K562 (cell line): ENCODE data around the gene MEIS1. TPM values are rescaled to one million over a fixed set of nuclear protein-coding genes. Genes with fewer than 3 reads are reported as not detected.

Experiments used
- ATAC-seq: fragments of 200-7000 bp; cut with Tn5 transposase; 3 replicates; pipeline ENCODE4 v1.9.1; 2020; ENCODE audit warnings: moderate library complexity
- BruUV-seq: library from RNA; stranded (reverse); fragments of 400-500 nt; replicated peaks from 2 replicates; lab custom pipeline; 2021; lab: Mats Ljungman, UMichigan
- CTCF ChIA-PET: fragments of 300-600 bp; formaldehyde crosslinking; extraction: SDS; loops from one replicate; lab custom pipeline; 2021; ENCODE audit warnings: low intra/inter-chr PET ratio; lab: Yijun Ruan, JAX
- POLR2A ChIA-PET: fragments of 300-600, 350-650 bp; sonication (Branson Sonifier 250); formaldehyde crosslinking; extraction: SDS; loops from one replicate; lab custom pipeline; 2021; ENCODE audit warnings: antibody characterized with exemption, inconsistent platforms; lab: Yijun Ruan, JAX
- DNase-seq, 4 experiments: peaks; one replicate each; pipeline versions ENCODE4 v3.0.0 to v3.0.0-alpha.2; 2011 to 2018; ENCODE audit warnings: low spot score in 3 of 4, mixed read lengths in 3 of 4; ENCODE audit errors: extremely low read depth in 1 of 4
- FAIRE-seq: peaks from 2 replicates; lab custom pipeline; 2011; peaks lifted over from hg19 to GRCh38; lab: Jason Lieb, UNC
- H2AFZ ChIP-seq: 2 replicates; pipeline ENCODE4 v1.6.0; 2011; ENCODE audit warnings: low read depth, low read length, control low read depth, inconsistent platforms
- H3K27ac ChIP-seq: fragments of 200-600 bp; 3 replicates; pipeline ENCODE4 v1.8.0; 2011; ENCODE audit warnings: low read depth, mild to moderate bottlenecking, control low read depth, inconsistent platforms, low read length, moderate library complexity, mixed read lengths; ENCODE audit errors: extremely low read depth
- H3K27me3 ChIP-seq, 2 experiments: fragments of 300-600 bp in 1 of 2; 2 replicates in 1 of 2; 3 replicates in 1 of 2; pipeline versions ENCODE4 v1.6.0 to v1.8.0; 2011; ENCODE audit warnings: inconsistent platforms in 2 of 2, low read length in 2 of 2, mild to moderate bottlenecking in 1 of 2, mixed read lengths in 1 of 2, moderate library complexity in 1 of 2; ENCODE audit not compliant: control insufficient read depth in 2 of 2, insufficient read depth in 2 of 2
- H3K36me3 ChIP-seq: fragments of 300-600 bp; 3 replicates; pipeline ENCODE4 v1.8.0; 2011; ENCODE audit warnings: mild to moderate bottlenecking, low read length, inconsistent platforms; ENCODE audit not compliant: control insufficient read depth, insufficient read depth
- H3K4me1 ChIP-seq, 2 experiments: fragments of 200-600 bp in 1 of 2; replicated peaks in 1 of 2; 2 replicates in 1 of 2; 3 replicates in 1 of 2; pipeline versions ENCODE4 v1.5.1 to v1.8.0; 2011; ENCODE audit warnings: inconsistent platforms in 2 of 2, low read length in 2 of 2, mild to moderate bottlenecking in 1 of 2, mixed read lengths in 1 of 2, moderate library complexity in 1 of 2; ENCODE audit not compliant: control insufficient read depth in 2 of 2, insufficient read depth in 2 of 2
- H3K4me2 ChIP-seq: 2 replicates; pipeline ENCODE4 v1.6.1; 2011; ENCODE audit warnings: low read length, control low read depth, inconsistent platforms, mixed read lengths; ENCODE audit not compliant: insufficient read depth
- H3K4me3 ChIP-seq: fragments of 200-600 bp; sonication (generic), shearing (Covaris generic); 2 replicates; pipeline ENCODE4 v1.5.1; 2016; ENCODE audit warnings: control low read depth, inconsistent platforms
- H3K79me2 ChIP-seq: fragments of 200-600 bp; 3 replicates; pipeline ENCODE4 v1.8.0; 2011; ENCODE audit warnings: low read length, inconsistent platforms; ENCODE audit not compliant: control insufficient read depth, insufficient read depth
- H3K9ac ChIP-seq, 2 experiments: 2 replicates each; pipeline versions ENCODE4 v1.6.0 to v1.6.1; 2011; ENCODE audit warnings: low read depth in 2 of 2, low read length in 2 of 2, control low read depth in 1 of 2, inconsistent platforms in 1 of 2, mild to moderate bottlenecking in 1 of 2, mixed read lengths in 1 of 2; ENCODE audit not compliant: insufficient read depth in 1 of 2
- H3K9me1 ChIP-seq: one replicate; pipeline ENCODE4 v1.6.0; 2011; ENCODE audit warnings: inconsistent platforms, mild to moderate bottlenecking, low read length, moderate library complexity; ENCODE audit not compliant: control insufficient read depth, insufficient read depth
- H3K9me3 ChIP-seq: replicated peaks from 2 replicates; pipeline ENCODE4 v1.5.1; 2011; ENCODE audit warnings: low read depth, low read length, inconsistent platforms; ENCODE audit not compliant: control insufficient read depth, insufficient read depth
- H4K20me1 ChIP-seq: replicated peaks from 2 replicates; pipeline ENCODE4 v1.6.1; 2011; ENCODE audit warnings: low read length, inconsistent platforms, mixed read lengths; ENCODE audit not compliant: control insufficient read depth, insufficient read depth
- GTF2E2 ChIP-seq: fragments of 200-800 bp; sonication (Bioruptor generic); IDR thresholded peaks from 2 replicates; pipeline ENCODE4 v1.6.1; 2016; ENCODE audit warnings: missing genetic modification characterization, missing compliant biosample characterization
- HNRNPH1 ChIP-seq: fragments of 200-400 bp; formaldehyde crosslinking; optimal IDR thresholded peaks from 2 replicates; pipeline ENCODE3; 2017; ENCODE audit warnings: low read depth, mild to moderate bottlenecking, low read length, moderate library complexity
- KDM1A ChIP-seq, 2 experiments: fragments of 450-650 bp; IDR thresholded peaks; 2 replicates each; pipeline ENCODE4 v1.6.1; 2016; ENCODE audit warnings: mild to moderate bottlenecking in 2 of 2
- NCOR1 ChIP-seq: fragments of 450-650 bp; IDR thresholded peaks from 2 replicates; pipeline ENCODE4 v1.6.1; 2016; ENCODE audit warnings: mild to moderate bottlenecking, moderate library complexity
- NFYB ChIP-seq: IDR thresholded peaks from 2 replicates; pipeline ENCODE4 v1.6.1; 2011; ENCODE audit warnings: mild to moderate bottlenecking, moderate library complexity; ENCODE audit not compliant: insufficient read length; ENCODE audit errors: extremely low read depth
- OTX1 ChIP-seq: fragments of 450-650 bp; formaldehyde crosslinking; IDR thresholded peaks from 2 replicates; pipeline ENCODE4 v1.4.0; 2022; ENCODE audit warnings: mild to moderate bottlenecking
- POLR3G ChIP-seq: IDR thresholded peaks from 2 replicates; pipeline ENCODE4 v1.6.1; 2011; ENCODE audit not compliant: insufficient read length, insufficient replicate concordance; ENCODE audit errors: extremely low read depth
- ZFP30 ChIP-seq: fragments of 250-450 bp; sonication (Bioruptor Pico); IDR thresholded peaks from 2 replicates; pipeline ENCODE4 v1.8.0; 2022; ENCODE audit warnings: moderate library complexity, mild to moderate bottlenecking, inconsistent platforms, borderline replicate concordance
- ZNF232 ChIP-seq: sonication (generic); formaldehyde crosslinking; IDR thresholded peaks from 2 replicates; pipeline ENCODE4 v1.8.0; 2022; ENCODE audit warnings: mild to moderate bottlenecking, missing genetic modification reagents
- WGBS: fragments of 100-300 bp; shearing (Covaris generic); methylation state at CpG from one replicate; pipeline ENCODE4 v1.1.6; 2016; ENCODE audit warnings: low coverage, mixed read lengths; ENCODE audit not compliant: insufficient coverage; ENCODE audit errors: missing lambda C conversion rate; 5-methylcytosine and 5-hydroxymethylcytosine counted together
- in situ Hi-C: fragments of 300-500 bp; cut with MboI; formaldehyde crosslinking; loops from 4 replicates; pipeline ENCODE4 v1.15.0; 2018; ENCODE audit warnings: inconsistent platforms, mixed read lengths
- intact Hi-C: fragments of 100-400 bp; cut with micrococcal nuclease; formaldehyde crosslinking; loops from 2 replicates; pipeline ENCODE4 v1.14.2; 2022
- polyA plus RNA-seq, 8 experiments: library from polyadenylated mRNA; depleted of rRNA in 4 of 8; stranded (reverse) in 5 of 8; unstranded in 3 of 8; fragments of >200 nt; fragmentation: Nextera tagmentation in 2 of 8; fragmentation: Illumina TruSeq in 1 of 8; extraction: Ambion mirVana in 2 of 8; extraction: Trizol in 1 of 8; gene quantifications; 2 replicates each; pipeline versions ENCODE4 v1.2.1 to v1.2.3, GENCODE V29; 2011 to 2014; ENCODE audit warnings: inconsistent platforms in 1 of 8, missing spikeins in 1 of 8
- total RNA-seq, 7 experiments: library from RNA; depleted of rRNA in 6 of 7; stranded (reverse); fragments of >200 nt in 6 of 7; fragmentation: Illumina TruSeq in 2 of 7; extraction: Trizol in 2 of 7; gene quantifications; 2 replicates each; pipeline versions ENCODE4 v1.2.1 to v1.2.3, GENCODE V29; 2011 to 2021; ENCODE audit warnings: low replicate concordance in 1 of 7
- TF ChIP-seq, protein P1 (sequence below): sonication (generic); formaldehyde crosslinking; IDR thresholded peaks from 2 replicates; pipeline ENCODE4 v1.8.1; 2022; ENCODE audit warnings: missing genetic modification reagents

The MEIS1 gene
- total and polyA plus RNA-seq, 9 of the 15 experiments (the other 6 are each of a cell fraction or from before 2014, with no cell fraction given): 2.3 to 9.0 (median 5.9) TPM

DNA sequence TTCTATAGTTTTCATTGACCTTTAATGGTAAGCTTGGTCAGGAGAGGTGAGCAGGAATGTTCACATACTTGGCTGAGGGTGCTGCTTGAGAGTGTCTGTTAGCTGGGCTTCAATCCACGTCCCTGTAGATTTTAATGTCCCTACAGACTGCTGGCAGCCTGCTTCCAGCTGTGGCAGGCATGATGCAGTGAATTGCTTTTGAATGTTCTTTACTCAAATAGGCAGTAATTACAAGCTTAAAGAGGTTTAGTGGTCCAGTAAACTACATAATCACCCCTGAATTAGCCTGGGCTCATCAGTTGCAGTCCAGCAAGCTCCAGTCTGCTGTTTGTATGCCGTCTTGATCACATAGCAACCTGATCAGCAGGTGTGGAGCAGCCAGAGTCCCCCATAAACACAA lies 102.1 kb downstream of the MEIS1 start:
- no TSS peak for BruUV-seq
- Histone ChIP-seq H3K79me2 (no peaks in the 10 kb centered on the region), H3K4me2 (no peak overlapping the region), H2AFZ (no peak overlapping the region), H3K36me3 (no peaks in the 10 kb centered on the region), H3K4me1 (no peaks in the 10 kb centered on the region), H3K27ac (no peak overlapping the region), H4K20me1 (no peaks in the 10 kb centered on the region), H3K4me3 (no peak overlapping the region), H3K9me1 (no peaks in the 10 kb centered on the region), H3K9ac (no peak overlapping the region), H3K27me3 (no peaks in the 10 kb centered on the region), H3K9me3 (no peaks in the 10 kb centered on the region)
- FAIRE-seq (no peak), ATAC-seq (no peak), DNase-seq (no peak)
- TF ChIP-seq HNRNPH1 (no peak), ZNF232 (CRISPR knock-in tag) (no peak), OTX1 (CRISPR knock-in tag) (no peak), POLR3G (no peak), ZFP30 (CRISPR knock-in tag) (no peak), KDM1A (IDR thresholded peaks at IDR 0.05) (no peak), NFYB (no peak), GTF2E2 (no peak), NCOR1 (no peak)
- TF ChIP-seq, protein P1, sequence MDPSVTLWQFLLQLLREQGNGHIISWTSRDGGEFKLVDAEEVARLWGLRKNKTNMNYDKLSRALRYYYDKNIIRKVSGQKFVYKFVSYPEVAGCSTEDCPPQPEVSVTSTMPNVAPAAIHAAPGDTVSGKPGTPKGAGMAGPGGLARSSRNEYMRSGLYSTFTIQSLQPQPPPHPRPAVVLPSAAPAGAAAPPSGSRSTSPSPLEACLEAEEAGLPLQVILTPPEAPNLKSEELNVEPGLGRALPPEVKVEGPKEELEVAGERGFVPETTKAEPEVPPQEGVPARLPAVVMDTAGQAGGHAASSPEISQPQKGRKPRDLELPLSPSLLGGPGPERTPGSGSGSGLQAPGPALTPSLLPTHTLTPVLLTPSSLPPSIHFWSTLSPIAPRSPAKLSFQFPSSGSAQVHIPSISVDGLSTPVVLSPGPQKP: no peak
- 11% methylated on average over 2 of the region's 2 CpGs for WGBS
- POLR2A ChIA-PET: interaction anchor here (0.7 to 1.0 kb wide), 2 partner anchors 11 to 22 kb away, joined by 3 to 4 read pairs; no protein-coding TSS in a partner anchor
- CTCF ChIA-PET: no interaction called here
- in situ Hi-C loops: no loop called here
- intact Hi-C loops: no loop called here
